SK-N-MC (cell line): ENCODE data around the gene RCAN1.

Experiments used
- EZH2 ChIP-seq: fragments of 200-600 bp; sonication (generic); IDR thresholded peaks from one replicate; pipeline ENCODE4 v1.6.1; 2017; ENCODE audit warnings: antibody characterized with exemption
- POLR2AphosphoS5 ChIP-seq: IDR thresholded peaks from 2 replicates; pipeline ENCODE4 v1.6.1; 2012; ENCODE audit warnings: mild to moderate bottlenecking, low read depth, low read length, borderline replicate concordance

GRCh38 chr21:34609933-34610549 is 4.9 kb downstream of the RCAN1 start:
- no peak for TF ChIP-seq POLR2AphosphoS5
- TF ChIP-seq EZH2 = no peak
